GM23248 (cell line): ENCODE data around the gene TLCD2. TPM values are rescaled to one million over a fixed set of nuclear protein-coding genes. Genes with fewer than 3 reads are reported as not detected.

Source experiments
- DNase-seq: peaks from one replicate; pipeline ENCODE4 v3.0.0-alpha.2; 2015
- H2AFZ ChIP-seq: fragments of 200-600 bp; sonication (generic); 2 replicates; pipeline ENCODE4 v1.6.1; 2016; ENCODE audit warnings: antibody characterized with exemption
- H3F3A ChIP-seq: fragments of 200-600 bp; sonication (generic); 2 replicates; pipeline ENCODE4 v1.6.1; 2016; ENCODE audit warnings: mild to moderate bottlenecking, antibody characterized with exemption, mixed run types; ENCODE audit not compliant: insufficient read depth
- H3K27ac ChIP-seq: fragments of 200-600 bp; sonication (generic); 2 replicates; pipeline ENCODE4 v1.5.1; 2016; ENCODE audit warnings: mild to moderate bottlenecking
- H3K27me3 ChIP-seq: fragments of 200-600 bp; sonication (generic); replicated peaks from 2 replicates; pipeline ENCODE4 v1.6.1; 2016; ENCODE audit warnings: mild to moderate bottlenecking; ENCODE audit not compliant: insufficient read depth
- H3K36me3 ChIP-seq: fragments of 200-600 bp; sonication (generic); 2 replicates; pipeline ENCODE4 v1.6.1; 2016; ENCODE audit warnings: low read depth, mild to moderate bottlenecking
- H3K4me1 ChIP-seq: fragments of 200-600 bp; sonication (generic); 2 replicates; pipeline ENCODE4 v1.6.1; 2016; ENCODE audit warnings: mild to moderate bottlenecking; ENCODE audit not compliant: insufficient read depth
- H3K4me2 ChIP-seq: fragments of 200-600 bp; sonication (generic); one replicate; pipeline ENCODE4 v1.6.1; 2016; ENCODE audit warnings: mild to moderate bottlenecking; ENCODE audit not compliant: unreplicated experiment
- H3K4me3 ChIP-seq: fragments of 200-600 bp; sonication (generic); 2 replicates; pipeline ENCODE4 v1.5.1; 2016; ENCODE audit warnings: mild to moderate bottlenecking
- H3K79me2 ChIP-seq: fragments of 200-600 bp; sonication (generic); 2 replicates; pipeline ENCODE4 v1.6.1; 2016; ENCODE audit warnings: mild to moderate bottlenecking; ENCODE audit not compliant: insufficient read depth
- H3K9ac ChIP-seq: fragments of 200-600 bp; sonication (generic); 2 replicates; pipeline ENCODE4 v1.6.1; 2016; ENCODE audit warnings: mild to moderate bottlenecking
- H3K9me2 ChIP-seq: fragments of 200-600 bp; sonication (generic); 2 replicates; pipeline ENCODE4 v1.6.1; 2016; ENCODE audit warnings: mixed run types, mild to moderate bottlenecking, moderate library complexity; ENCODE audit not compliant: insufficient read depth
- H3K9me3 ChIP-seq: fragments of 200-600 bp; sonication (generic); one replicate; pipeline ENCODE4 v1.6.1; 2017; ENCODE audit warnings: low read depth
- H4K20me1 ChIP-seq: fragments of 200-600 bp; sonication (generic); 2 replicates; pipeline ENCODE4 v1.6.0; 2016; ENCODE audit not compliant: insufficient read depth
- EZH2 ChIP-seq: fragments of 200-600 bp; sonication (generic); IDR thresholded peaks from 2 replicates; pipeline ENCODE4 v1.6.1; 2018; ENCODE audit warnings: antibody characterized with exemption, mild to moderate bottlenecking; ENCODE audit not compliant: insufficient read depth, poor library complexity, severe bottlenecking
- EZH2phosphoT487 ChIP-seq: fragments of 200-600 bp; sonication (generic); IDR thresholded peaks from 2 replicates; pipeline ENCODE4 v1.6.1; 2018; ENCODE audit warnings: antibody characterized with exemption, moderate library complexity, mild to moderate bottlenecking, low read depth; ENCODE audit not compliant: insufficient read depth
- WGBS, 2 experiments: methylation state at CpG; one replicate each; pipeline ENCODE4 v1.1.6; 2015 to 2017; ENCODE audit warnings: low lambda C conversion rate in 2 of 2, low coverage in 1 of 2; ENCODE audit errors: missing lambda C conversion rate in 2 of 2; 5-methylcytosine and 5-hydroxymethylcytosine counted together
- in situ Hi-C: fragments of 300-500 bp; cut with MboI; formaldehyde crosslinking; loops from 2 replicates; pipeline ENCODE4 v1.15.0; 2020
- polyA plus RNA-seq: library from polyadenylated mRNA; unstranded; fragments of >200 nt; fragmentation: Nextera tagmentation; extraction: Ambion mirVana; gene quantifications from 2 replicates; pipeline ENCODE4 v1.2.1, GENCODE V29; 2016
- total RNA-seq: library from RNA; depleted of rRNA; stranded (reverse); fragments of >200 nt; shearing (Covaris generic); gene quantifications from 2 replicates; pipeline ENCODE4 v1.2.3, GENCODE V29; 2014

TLCD2 gene
- total and polyA plus RNA-seq, 2 experiments from 2014 or later, result 2.2 to 2.4 TPM

GRCh38 chr17:1755252-1755826, 45.2 kb upstream of the TLCD2 start:
- H3K9me2 ChIP-seq, result no peaks in the 10 kb centered on the region
- no peaks in the 10 kb centered on the region for H3K27me3 ChIP-seq
- H2AFZ ChIP-seq, result no peak overlapping the region
- 56 to 57% methylated on average over 13 to 20 of the region's 20 CpGs for WGBS, 2 experiments
- no peaks in the 10 kb centered on the region for H3K36me3 ChIP-seq
- no peaks in the 10 kb centered on the region for H4K20me1 ChIP-seq
- H3K27ac ChIP-seq, result no peak overlapping the region
- H3K79me2 ChIP-seq, result no peaks in the 10 kb centered on the region
- no peak overlapping the region for H3K4me2 ChIP-seq
- H3K9me3 ChIP-seq, result no peaks in the 10 kb centered on the region
- no peak overlapping the region for H3K9ac ChIP-seq
- in situ Hi-C loops, result no loop called here
- no peak overlapping the region for H3K4me3 ChIP-seq
- peaks cover 9% of the 10 kb centered on the region; the same call in 1 of the 2 replicates for H3K4me1 ChIP-seq
- no peaks in the 10 kb centered on the region for H3F3A ChIP-seq
- TF ChIP-seq EZH2phosphoT487 (no peak), EZH2 (no peak)
- no peak for DNase-seq

GRCh38 chr17:1754430-1755112, 44.4 kb upstream of the TLCD2 start:
- Histone ChIP-seq H3K9ac (no peak overlapping the region), H3F3A (no peaks in the 10 kb centered on the region), H3K79me2 (no peaks in the 10 kb centered on the region), H3K4me1 (peaks cover 9% of the 10 kb centered on the region; the same call in 1 of the 2 replicates), H3K4me2 (no peak overlapping the region), H3K27me3 (no peaks in the 10 kb centered on the region), H2AFZ (no peak overlapping the region), H3K27ac (no peak overlapping the region), H4K20me1 (no peaks in the 10 kb centered on the region), H3K36me3 (no peaks in the 10 kb centered on the region), H3K9me3 (no peaks in the 10 kb centered on the region), H3K4me3 (no peak overlapping the region), H3K9me2 (no peaks in the 10 kb centered on the region)
- in situ Hi-C loops, result no loop called here
- DNase-seq, result no peak
- WGBS, 2 experiments, result 77 to 85% methylated on average over 19 to 25 of the region's 25 CpGs
- no peak for TF ChIP-seq EZH2phosphoT487
- no peak for TF ChIP-seq EZH2

DNA sequence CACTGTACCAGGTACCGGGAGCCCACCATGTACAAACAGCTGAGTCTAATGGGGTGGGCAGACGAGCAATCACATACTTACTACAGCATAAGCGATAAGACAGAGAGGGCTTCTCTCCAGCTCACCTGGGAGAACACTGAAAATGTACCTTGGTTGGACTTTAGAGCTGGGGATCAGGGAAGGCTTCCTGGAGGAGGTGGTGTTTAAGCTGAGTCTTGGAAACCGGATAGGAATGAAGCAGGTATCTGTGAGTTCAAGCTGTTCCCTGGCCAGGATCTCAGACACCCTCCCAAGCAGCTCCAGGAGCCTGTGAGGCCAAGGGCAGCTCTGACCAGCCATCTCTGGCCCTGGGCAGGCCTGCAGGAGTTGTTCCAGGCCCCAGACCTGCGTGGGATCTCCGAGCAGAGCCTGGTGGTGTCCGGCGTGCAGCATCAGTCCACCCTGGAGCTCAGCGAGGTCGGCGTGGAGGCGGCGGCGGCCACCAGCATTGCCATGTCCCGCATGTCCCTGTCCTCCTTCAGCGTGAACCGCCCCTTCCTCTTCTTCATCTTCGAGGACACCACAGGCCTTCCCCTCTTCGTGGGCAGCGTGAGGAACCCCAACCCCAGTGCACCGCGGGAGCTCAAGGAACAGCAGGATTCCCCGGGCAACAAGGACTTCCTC, 43.7 kb upstream of the TLCD2 start:
- Histone ChIP-seq H3K4me3 (no peak overlapping the region), H3K9me3 (no peaks in the 10 kb centered on the region), H3F3A (no peaks in the 10 kb centered on the region), H3K79me2 (no peaks in the 10 kb centered on the region), H3K27ac (no peak overlapping the region), H3K9me2 (no peaks in the 10 kb centered on the region), H3K27me3 (no peaks in the 10 kb centered on the region), H3K9ac (no peak overlapping the region), H4K20me1 (no peaks in the 10 kb centered on the region), H3K4me1 (peaks cover 9% of the 10 kb centered on the region; the same call in 1 of the 2 replicates), H2AFZ (no peak overlapping the region), H3K36me3 (no peaks in the 10 kb centered on the region), H3K4me2 (no peak overlapping the region)
- 79 to 86% methylated on average over 14 to 23 of the region's 23 CpGs for WGBS, 2 experiments
- DNase-seq, result no peak
- in situ Hi-C loops, result no loop called here
- TF ChIP-seq EZH2phosphoT487, result no peak
- TF ChIP-seq EZH2, result no peak

DNA sequence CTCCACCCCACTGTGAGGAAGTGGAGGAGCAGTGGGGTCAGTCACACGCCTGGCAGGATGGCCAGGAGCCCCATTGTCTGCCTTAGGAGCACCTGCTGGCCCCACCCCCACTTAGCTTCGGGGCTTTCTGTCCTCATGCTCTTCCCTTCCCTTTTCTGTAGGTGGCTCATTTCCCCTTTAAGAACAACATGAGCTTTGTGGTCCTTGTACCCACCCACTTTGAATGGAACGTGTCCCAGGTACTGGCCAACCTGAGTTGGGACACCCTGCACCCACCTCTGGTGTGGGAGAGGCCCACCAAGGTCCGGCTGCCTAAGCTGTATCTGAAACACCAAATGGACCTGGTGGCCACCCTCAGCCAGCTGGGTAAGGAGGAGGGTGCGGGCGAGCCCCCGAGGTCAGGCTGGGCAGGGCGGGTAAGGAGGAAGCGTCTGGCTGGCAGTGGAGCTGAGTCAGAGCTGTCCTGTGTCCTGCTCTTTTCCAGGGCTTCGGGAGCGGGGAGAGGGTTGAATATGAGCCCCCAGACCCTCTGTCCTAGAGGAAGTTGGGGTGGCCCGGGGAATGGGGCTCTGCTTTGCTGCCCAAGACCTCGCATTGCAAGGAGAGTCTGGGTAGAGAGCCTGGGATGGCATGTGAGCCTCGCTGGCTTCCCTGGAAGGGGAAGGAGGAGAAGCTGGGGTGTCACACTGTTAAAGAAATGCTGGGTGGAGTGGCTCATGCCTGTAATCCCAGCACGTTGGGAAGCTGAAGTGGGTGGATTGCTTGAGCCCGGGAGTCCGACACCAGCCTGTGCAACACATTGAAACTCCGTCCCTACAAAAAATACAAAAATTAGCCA, 42.5 kb upstream of the TLCD2 start:
- no peak overlapping the region for H3K9ac ChIP-seq

More for the DNA sequence above, 42.5 kb upstream of the TLCD2 start:
- no peak overlapping the region for H3K27ac ChIP-seq
- H3K79me2 ChIP-seq, result no peaks in the 10 kb centered on the region
- H3K9me2 ChIP-seq, result no peaks in the 10 kb centered on the region
- peak overlapping the region; percentile 25; the same call in 1 of the 2 replicates for H2AFZ ChIP-seq
- H3K4me1 ChIP-seq, result peaks cover 9% of the 10 kb centered on the region; the same call in 1 of the 2 replicates
- H3K36me3 ChIP-seq, result no peaks in the 10 kb centered on the region
- no peak overlapping the region for H3K4me2 ChIP-seq
- no peaks in the 10 kb centered on the region for H3F3A ChIP-seq
- WGBS, 2 experiments, result 42% methylated on average over 16 to 18 of the region's 18 CpGs
- peak; percentile 47 for DNase-seq
- no peaks in the 10 kb centered on the region for H3K27me3 ChIP-seq
- H4K20me1 ChIP-seq, result no peaks in the 10 kb centered on the region
- in situ Hi-C loops, result no loop called here
- no peak overlapping the region for H3K4me3 ChIP-seq
- TF ChIP-seq EZH2phosphoT487 (no peak), EZH2 (no peak)
- H3K9me3 ChIP-seq, result no peaks in the 10 kb centered on the region
